ENCODE measurements around the gene MMAB.

Gene MMAB

DNA sequence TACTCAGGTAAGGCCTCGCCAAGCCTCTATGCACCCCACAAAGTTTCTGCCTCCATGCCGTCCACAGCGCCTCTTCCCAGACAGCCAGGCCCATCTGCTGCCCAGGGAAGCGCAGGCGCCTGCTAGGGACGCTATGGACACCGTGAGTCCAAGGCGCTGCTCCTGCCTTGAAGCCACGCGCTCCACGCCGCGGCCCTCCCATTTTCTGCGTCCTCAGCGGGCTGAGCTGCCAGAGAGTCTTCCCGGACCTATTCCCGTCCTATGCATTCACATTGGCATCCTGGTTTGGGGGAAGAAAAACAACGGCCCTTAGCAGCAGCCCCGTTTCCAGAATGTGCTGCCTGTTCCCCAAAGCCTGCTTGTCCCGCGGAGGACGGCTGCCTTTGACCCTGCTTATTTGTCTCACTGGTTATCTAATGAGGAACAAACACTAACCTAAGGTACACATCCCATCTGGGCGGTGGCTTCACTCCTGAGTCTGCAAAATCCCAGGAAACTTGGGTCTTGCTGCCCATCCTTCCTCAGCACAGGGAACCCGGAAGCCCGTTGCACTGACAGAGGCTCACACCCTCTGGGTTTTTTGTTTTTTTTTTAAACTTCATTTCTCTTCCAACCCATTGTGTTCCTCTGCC, 38.0 kb downstream of the MMAB start:
- DNase-seq: no peak

GRCh38 chr12:109534456-109534855, 38.8 kb downstream of the MMAB start:
- no peak for DNase-seq

- DNase-seq: no peak
These were observed 39.9 kb downstream of the MMAB start for GRCh38 chr12:109533487-109533740.

GRCh38 chr12:109532721-109533486, 40.4 kb downstream of the MMAB start:
- no peak for DNase-seq

GRCh38 chr12:109531411-109531810, 41.9 kb downstream of the MMAB start:
- no peak for DNase-seq

DNA sequence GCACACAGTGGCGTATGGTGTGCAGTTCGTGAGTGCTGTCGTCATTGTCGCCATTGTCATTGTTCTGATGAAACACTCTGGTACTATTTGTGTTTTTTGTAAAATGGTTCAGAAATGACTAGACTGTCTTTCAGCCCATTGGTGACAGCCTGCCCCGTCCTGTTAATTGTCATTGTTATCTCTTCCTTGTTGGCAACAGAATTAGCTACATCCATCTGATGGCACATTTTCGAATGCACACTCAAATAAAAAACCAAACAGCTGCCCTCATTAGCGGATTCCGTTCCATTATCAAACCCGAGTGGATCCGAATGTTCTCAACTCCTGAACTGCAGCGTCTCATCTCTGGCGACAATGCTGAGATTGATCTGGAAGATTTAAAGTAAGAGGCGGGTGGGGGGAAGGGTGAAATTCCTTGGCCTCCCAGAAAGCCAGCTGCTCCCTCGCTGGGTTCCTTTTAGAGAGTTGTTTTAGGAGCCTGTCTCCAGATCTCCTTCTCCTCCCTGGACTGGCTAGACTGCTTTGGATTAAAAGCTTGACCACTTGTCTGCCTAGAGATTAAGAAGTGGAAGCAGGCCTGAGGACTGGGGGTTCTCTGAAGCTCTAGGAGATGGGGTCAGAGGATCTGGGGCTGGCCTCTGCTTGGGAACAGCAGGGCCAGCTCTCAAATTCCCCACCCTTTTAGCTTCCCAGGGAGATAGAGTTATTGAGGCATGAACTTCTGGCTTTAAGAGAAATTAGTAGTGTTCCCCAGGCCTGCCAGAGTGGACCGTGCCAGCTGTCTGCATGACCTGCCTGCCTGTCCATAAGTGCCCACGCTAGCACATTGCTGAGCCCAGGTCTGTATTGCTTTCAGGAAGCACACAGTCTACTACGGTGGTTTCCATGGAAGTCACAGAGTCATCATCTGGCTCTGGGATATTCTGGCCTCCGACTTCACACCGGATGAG, 43.3 kb downstream of the MMAB start:
- DNase-seq: no peak

DNA sequence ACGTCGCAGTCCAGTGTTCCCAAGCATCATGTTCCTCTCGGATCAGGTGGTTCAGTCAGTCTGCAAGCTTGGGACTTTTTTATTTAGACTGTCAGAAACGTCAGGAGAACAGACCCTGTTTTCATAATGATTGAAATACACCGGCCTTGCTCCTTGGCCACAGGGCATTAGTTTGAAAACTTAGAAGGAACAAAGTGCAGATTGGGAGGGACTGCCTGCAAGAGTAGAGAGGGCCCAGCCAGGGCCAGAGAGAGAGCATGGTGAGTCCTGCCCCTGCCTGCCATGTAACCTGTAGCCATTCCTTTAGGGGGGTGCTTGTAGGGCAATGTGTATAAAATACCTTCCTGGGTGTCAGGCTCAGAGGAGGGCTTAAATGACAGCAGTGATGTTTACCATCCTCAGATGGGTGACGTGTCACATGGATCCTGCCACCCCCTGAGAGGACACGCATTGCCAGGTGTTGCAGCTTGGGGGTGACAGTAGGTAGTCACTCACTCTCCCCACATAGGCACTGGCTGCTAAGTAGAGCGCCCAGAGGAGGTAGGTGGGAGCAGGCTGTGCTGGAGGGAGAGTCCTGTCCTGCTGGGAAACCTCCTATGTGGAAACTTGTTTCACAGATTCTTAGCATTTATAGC, 45.7 kb downstream of the MMAB start:
- DNase-seq: no peak

- DNase-seq: no peak
These were observed 48.1 kb downstream of the MMAB start for GRCh38 chr12:109525279-109525585.

GRCh38 chr12:109524466-109525278, 48.6 kb downstream of the MMAB start:
- no peak for DNase-seq

DNA sequence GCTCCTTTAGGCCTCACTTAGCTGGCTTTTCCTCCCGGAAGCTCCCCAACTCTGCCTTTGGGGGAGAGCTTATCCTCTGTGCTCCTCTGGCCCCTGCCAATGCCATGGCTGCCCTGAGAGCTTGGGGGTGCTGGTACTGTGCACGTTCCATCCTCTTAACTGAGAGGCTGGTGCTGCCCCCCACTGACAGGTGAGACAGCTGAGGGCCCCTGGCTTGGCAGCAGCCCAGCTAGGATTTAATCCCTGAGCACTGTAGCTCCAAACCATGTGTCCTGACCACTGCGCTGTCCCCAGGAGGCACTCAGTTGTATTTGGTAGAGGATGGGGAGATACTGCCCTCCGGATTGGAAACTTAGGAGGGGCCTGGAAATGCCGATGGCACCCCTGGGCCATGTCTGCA, 49.8 kb downstream of the MMAB start:
- DNase-seq: no peak

- DNase-seq: no peak
These were observed 50.2 kb downstream of the MMAB start for GRCh38 chr12:109523071-109523470.

- DNase-seq: no peak
These were observed 51.5 kb downstream of the MMAB start for GRCh38 chr12:109521831-109522230.

DNA sequence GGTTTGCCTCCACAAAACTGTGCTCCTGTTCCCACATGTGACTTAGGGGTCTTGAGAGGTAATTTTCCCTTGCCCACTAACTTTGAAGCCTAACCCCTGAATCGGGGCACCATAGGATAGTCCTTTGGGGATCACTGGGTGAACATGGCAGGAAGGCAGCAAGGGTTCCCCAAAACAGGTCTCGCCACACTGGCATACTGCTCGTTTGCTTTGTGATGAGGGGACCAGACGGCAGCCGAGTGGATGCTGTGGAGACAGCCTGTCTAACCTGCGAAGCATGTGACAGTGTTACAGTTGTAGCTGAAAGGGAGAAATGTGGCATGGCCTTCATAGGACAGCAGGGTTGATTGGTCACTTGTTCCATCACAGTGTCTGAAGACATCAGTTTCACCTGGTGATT, 53.5 kb downstream of the MMAB start:
- no peak for DNase-seq

DNA sequence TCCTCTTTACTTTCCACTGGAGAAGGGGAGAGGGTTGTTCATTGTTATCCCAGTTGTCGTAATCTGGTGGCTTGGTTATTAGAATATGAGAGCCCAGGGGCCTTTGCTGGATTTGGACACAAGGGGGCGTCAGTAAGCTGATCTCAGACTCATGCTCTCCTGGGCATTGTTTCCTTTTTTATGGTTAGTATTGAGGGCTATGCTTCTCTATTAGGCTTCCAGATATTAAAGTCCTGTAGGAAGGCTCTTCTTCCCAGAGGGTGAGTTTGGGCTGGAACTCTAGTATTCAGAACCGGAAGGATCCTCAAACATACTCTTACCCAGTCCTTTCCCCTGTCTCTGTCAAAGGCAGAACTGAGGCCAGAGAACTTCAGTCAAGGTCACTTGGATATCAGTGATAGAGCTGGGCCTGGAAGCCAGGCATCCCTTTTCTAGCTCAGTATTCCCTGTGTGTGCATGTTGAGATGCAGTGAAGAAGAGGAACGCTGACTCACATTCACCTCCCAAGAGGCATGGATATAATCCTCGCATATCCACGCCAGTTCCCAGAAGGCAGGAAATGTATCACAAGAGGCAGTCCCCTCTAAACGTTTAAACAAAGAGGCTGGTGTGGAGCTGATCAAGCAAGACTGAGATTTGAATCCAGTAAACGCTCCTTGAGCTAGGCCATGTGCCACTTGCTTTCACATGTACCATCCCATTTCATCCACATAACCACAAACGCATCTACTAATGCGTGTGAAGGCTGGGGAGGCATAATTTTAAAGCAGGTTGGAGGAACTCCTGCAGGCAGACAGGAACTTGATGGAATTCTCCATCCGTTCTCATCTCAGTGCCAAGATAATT, 54.3 kb downstream of the MMAB start:
- DNase-seq: no peak

DNA sequence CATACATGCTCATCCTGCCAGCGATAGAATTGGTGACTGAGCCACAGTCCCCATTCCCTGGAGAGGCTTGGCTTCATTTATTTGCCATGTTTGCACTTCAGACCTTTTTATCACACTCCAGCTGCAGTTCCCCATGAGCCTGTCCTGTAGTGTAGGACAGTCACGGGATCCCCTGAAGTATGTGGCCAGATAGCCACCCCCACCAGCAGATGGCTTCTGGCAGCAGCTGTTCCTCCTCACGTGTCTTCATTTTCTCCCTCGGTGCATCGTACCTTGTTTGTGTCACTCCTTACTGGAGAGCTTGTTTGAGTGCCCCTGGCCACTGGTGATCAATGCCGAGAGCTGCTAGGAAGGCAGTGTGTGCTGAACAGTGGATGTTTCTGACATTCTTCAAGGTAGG, 55.7 kb downstream of the MMAB start:
- no peak for DNase-seq

GRCh38 chr12:109513977-109514376, 59.3 kb downstream of the MMAB start:
- no peak for DNase-seq

DNA sequence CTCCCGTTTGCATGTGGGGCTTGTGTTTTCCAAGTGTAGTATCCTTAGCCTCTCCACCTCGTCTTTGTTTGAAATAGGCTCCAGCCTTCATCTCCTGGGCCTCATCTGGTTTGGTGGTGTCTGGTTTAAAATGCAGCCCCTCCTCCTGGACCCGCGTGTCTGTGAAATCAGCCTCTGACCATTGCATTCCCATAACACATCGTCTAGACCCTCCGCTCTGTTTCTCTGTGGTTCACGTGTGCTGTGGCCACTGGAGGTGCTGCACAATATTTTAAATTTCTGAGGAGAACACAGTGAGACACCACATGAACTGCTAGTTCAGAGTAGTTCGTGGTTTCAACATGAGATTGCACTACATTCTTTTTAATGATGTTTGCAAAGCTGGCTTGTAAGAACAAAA, 60.3 kb downstream of the MMAB start:
- no peak for DNase-seq

DNA sequence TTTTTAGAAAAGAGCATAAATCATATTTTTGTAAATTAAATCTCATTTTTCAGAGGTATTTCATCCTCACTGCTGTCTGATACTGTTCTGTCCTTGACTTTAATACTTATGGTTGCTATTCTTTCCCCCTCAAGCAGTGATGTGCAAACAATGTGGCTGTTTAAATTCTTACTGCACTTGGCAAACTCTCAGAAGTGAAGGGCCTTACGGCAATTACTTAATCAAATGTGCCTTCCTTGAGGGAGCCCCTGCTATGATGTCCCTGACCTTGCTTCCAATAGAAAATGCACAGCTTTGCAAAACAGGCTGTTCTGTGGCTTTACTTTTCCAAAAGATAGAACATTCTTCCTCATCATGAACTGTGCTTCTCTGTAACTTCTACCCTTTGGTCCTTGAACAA, 60.7 kb downstream of the MMAB start:
- no peak for DNase-seq

GRCh38 chr12:109510196-109510595, 63.1 kb downstream of the MMAB start:
- DNase-seq: no peak

- no peak for DNase-seq
These were observed 69.2 kb downstream of the MMAB start for GRCh38 chr12:109504068-109504467.

All from NCI-H1092 (cell line).